Retina (tissue), 1 donor: Measurements from ENCODE around the gene CTSL.
A peak's percentile ranks its signal among the peaks of the same experiment; 100 is the strongest.

Experiments used
- DNase-seq: peaks from one replicate; pipeline ENCODE4 v3.0.0-alpha.2; 2016

The CTSL gene

GRCh38 chr9:87701491-87701890 lies 24.4 kb upstream of the CTSL start:
- DNase-seq: no peak

DNA sequence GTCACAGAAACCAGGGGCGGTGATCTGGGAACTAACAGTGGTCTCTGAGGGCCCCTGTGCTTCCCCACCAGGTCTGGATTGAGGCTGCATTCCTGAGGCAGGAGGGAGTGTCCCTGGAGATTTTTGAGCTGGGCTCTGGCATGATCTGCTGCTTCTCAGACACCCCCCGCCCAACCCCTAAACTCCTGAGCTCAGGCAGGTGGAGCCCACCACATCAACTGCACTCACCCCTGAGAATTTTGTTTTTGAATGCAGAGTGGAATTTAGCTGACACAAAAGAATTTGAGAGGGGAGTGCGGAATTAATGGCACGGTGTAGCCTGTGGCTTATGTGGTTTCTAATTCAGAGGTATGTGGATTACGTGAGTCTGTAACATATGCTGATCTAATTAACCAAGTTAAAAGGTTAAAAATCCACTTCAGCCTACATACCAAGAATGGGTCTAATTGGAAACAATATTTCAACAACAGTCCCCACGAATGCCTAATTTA lies 23.9 kb upstream of the CTSL start:
- DNase-seq: no peak

DNA sequence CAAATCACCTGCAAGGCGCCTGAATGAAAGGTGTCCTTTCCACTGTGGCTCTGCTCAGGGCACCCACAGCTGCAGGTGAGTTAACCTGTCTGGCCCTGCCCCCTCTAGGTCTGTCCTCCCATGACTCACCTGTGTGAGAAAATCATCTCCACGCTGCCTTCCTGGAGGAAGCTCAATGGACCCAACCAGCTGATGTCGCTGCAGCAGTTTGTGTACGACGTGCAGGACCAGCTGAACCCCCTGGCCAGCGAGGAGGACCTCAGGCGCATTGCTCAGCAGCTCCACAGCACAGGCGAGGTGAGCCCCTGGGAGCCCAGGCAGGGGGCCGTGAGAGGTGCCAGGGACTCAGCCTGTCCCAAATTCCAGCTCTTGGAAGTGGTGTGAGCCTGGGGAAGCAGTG lies 23.0 kb upstream of the CTSL start:
- no peak for DNase-seq

DNA sequence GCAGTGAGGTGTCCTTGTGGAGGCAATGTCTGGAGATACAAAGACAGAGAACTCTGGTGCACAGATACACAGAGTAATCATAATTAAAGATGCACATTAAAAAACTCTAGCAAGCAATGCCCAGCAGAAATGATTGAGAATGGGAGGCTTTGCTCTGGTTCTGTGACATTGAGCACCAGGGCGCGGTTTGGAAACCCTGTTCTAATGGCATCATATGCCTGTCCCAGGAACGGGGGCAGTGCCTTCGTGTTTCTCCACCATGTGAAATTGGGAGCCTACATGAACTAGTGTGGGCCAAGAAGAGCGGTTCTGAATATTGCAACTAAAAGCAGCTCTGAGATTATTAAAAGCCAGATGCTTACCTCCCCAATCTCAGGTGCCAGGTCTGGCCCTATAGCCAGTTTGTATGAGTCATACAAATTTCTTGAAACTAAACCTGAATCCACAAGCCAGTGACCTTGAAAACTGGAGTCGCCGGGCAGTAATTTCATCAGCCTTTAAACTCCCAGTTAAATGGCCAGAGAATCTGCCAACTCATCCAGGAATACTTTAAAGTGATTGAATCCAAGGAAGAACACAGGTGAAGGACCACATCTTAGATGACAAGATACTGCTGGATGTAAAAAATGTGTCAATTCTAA lies 22.2 kb upstream of the CTSL start:
- DNase-seq: no peak

DNA sequence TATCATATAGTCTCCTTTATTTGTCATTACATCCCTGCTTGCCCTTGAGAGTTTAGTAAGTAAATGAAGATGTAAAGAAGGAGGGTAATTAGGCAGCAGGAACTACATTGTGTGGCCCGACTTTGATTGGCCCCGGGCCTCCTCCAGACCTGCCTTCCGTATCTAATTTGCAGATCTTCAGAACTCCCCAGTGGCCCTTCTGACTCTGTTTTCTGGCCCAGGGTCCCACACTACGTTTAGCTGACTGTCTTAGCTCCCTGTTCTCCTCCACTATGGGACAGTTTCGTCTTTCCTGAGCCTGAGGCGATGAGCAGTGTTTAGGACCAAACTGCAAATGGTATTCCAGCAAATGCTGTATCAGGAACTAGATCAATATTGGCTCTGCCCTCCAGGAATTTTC lies 21.6 kb upstream of the CTSL start:
- DNase-seq: no peak

- no peak for DNase-seq
Observed at GRCh38 chr9:87706066-87706739, 19.7 kb upstream of the CTSL start.

DNA sequence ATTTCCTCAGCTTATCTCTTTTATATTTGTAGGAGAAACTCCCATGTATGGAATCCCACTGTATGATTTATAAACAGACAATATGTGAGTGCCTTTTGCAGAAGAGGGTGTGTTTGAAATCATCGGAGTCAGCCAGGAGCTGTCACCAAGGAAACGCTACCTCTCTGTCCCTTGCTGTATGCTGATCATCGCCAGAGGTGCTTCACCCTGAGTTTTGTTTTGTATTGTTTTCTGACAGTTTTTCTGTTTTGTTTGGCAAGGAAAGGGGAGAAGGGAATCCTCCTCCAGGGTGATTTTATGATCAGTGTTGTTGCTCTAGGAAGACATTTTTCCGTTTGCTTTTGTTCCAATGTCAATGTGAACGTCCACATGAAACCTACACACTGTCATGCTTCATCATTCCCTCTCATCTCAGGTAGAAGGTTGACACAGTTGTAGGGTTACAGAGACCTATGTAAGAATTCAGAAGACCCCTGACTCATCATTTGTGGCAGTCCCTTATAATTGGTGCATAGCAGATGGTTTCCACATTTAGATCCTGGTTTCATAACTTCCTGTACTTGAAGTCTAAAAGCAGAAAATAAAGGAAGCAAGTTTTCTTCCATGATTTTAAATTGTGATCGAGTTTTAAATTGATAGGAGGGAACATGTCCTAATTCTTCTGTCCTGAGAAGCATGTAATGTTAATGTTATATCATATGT lies 18.0 kb upstream of the CTSL start:
- no peak for DNase-seq

GRCh38 chr9:87708546-87708945 lies 17.4 kb upstream of the CTSL start:
- DNase-seq: no peak

GRCh38 chr9:87708986-87709728 lies 16.8 kb upstream of the CTSL start:
- no peak for DNase-seq

DNA sequence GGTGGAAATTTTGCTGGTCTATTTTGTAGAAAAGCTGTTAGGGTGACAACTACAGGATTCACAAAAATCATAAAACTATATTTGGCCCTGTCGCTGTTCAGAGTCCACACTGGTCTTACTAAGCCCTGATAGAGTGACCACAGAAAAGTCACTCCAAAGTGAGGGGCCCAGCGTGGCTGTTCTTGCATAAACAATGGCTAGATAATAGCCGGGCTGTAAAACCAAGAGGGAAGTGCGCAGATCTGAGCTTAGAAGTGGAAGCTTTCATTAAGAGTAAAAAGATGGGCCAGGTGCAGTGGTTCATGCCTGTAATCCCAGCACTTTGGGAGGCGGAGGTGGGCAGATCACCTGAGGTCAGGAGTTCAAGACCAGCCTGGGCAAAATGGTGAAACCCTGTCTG lies 15.5 kb upstream of the CTSL start:
- no peak for DNase-seq

DNA sequence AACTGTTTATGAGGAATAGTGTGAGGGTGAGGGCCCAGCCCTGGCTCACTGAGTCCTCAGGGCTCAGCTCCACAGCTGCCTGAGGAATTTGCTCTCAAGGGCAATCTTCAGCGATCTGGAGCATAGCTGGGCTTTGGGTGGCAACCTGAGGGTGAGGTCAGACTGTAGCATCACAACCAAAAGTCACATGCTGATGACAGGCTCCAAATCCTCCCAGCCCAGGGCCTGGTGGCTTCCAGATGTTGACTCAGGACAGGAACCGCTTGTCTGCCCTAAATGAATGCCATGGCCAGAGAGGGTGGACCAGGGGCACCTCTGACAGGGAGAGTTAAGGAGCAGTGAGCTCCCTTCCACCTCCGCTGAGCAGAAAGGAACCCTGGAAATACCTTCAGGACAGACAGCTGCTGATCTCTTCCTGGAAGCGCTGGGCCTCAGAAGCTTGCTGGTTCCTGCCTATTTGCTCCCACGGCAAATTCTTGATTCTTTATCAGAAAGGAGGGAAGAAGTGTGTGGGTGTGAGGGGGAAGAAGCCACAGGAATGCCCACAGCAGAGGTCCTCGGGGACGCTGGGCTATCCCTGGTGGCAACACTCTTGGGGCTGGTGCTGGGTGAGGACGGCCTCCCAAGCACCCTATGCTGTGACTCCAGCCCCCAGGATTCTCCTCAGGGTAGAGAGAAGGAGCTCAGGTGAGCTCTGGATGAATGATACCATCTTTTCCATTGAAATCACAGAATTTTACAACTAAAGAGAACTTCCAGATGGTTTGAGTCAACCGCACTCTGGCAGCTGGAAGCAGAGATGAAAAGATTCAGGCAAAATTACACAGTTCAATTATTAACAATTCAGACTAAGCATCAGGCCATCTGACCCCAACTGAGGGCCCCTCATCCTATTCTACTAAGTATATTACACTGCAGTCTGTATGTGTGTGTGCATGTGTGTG lies 13.8 kb upstream of the CTSL start:
- DNase-seq: no peak

GRCh38 chr9:87712801-87713277 lies 13.1 kb upstream of the CTSL start:
- no peak for DNase-seq

DNA sequence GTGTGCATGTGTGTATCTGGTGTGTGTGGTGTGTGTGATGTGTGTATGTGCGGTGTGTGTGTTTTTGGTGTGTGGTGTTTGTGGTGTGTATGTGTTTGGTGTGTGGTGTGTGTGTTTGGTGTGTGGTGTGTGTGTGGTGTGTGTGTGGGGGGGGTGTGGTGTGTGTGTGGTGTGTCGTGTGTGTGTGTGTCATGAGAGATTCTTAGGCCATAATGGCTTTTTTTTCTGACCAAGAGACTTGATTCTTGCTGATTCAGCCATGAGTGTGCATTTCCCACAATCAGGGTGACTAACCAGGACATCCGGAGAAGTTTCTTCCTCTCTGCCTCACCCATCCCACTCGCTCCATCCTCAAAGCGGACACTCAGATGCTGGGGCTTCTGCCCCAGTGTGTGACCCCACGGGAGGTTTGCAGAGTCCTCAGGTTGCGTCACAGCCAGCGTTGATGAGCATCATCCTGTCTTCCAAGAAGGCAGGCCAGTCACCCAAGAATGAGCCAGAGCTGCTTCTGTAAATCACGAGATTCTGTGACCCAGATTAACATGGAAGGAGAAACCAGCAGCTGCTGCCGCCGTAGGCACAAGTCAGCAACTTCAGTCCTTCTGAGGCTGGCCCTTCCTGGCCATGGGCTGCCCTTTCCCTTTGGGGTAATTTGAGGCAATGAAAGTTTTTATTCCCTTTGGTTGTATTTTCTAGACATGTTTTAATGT lies 12.5 kb upstream of the CTSL start:
- DNase-seq: peak; percentile 67

- no peak for DNase-seq
Observed at GRCh38 chr9:87713988-87714330, 12.0 kb upstream of the CTSL start.

GRCh38 chr9:87714819-87715218 lies 11.1 kb upstream of the CTSL start:
- DNase-seq: no peak

GRCh38 chr9:87716141-87716540 lies 9.8 kb upstream of the CTSL start:
- DNase-seq: no peak

DNA sequence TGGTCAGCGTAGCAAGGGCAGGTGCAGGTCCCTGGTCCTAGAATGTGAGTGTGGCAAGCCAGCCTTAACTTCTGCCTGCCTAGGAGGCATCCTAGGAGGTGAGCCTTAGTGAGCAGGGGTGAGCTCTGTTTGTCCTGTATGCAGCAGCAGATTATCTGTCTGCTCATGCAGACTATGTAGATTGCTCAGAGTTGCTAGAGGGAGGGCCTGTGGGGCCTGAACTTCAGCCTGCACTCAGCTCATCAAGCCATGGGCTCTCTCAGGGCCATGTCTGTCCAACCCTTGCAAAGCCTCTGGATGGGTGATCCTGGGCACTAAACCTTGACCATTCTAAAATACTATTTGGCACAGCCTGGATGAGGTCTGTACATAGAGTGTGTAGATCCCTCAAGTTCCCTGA lies 8.5 kb upstream of the CTSL start:
- DNase-seq: no peak

DNA sequence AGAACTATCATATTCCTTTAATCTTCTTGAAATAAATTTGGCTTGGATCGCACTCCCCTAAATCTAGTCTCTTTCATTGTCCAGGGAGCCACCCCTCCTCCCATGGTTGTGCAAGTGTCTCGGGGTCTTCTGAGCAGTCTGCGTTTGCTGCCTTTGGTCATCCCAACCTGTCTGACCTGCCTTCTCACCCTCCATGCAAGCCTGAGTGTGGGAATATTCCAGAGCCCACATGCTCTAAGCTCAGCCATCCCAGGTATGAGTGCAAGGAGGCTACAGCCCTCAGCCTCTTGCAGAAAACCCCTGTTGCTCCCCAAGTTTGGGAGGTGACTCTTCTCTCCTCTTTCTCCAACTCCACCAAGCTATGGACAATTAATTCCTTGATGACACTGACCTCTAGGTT lies 7.7 kb upstream of the CTSL start:
- DNase-seq: no peak

- DNase-seq: no peak
Observed at GRCh38 chr9:87718852-87719612, 6.9 kb upstream of the CTSL start.

DNA sequence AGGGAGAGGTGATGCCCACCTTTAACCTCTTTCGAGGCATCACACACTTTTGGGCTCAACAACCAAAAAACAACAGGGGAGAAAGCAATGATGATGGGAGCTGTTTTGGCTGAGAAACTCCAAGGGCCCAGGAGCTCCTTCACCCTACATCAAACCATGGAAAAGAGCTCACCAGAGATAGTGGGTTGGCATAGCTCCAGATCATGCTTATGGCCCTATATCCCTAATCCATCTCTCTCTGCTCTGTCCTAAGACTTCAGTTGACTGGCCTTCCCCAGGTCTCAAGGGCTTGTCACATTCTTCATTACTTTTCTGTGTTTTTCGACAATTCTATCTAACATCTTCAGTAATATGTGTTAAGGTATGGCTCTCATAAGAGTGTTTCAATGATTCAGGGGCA lies 5.7 kb upstream of the CTSL start:
- DNase-seq: no peak
